ENCODE results near the gene TMEM202.

- TF ChIP-seq CTCF (conservative IDR thresholded peaks at IDR 0.05; ENCODE audit: low read depth, low read length) (no peak), CEBPB (IDR thresholded peaks at IDR 0.05; ENCODE audit: low read depth, low read length) (peak; percentile 36; the same call in 1 of the 2 replicates), ELK1 (IDR thresholded peaks at IDR 0.05; ENCODE audit: borderline replicate concordance, low read depth, low read length) (no peak)
These were observed 23.4 kb downstream of the TMEM202 start for GRCh38 chr15:72421484-72421883.
